GM19467 (cell line): ENCODE results near the gene XXYLT1.

ENCODE experiments used
- ATAC-seq: cut with Tn5 transposase; IDR thresholded peaks from one replicate; pipeline ENCODE4 v1.9.1; 2021; ENCODE audit warnings: mild to moderate bottlenecking, moderate library complexity; ENCODE audit not compliant: unreplicated experiment

XXYLT1 gene

GRCh38 chr3:195209847-195210265 lies 61.1 kb downstream of the XXYLT1 start:
- no peak for ATAC-seq

DNA sequence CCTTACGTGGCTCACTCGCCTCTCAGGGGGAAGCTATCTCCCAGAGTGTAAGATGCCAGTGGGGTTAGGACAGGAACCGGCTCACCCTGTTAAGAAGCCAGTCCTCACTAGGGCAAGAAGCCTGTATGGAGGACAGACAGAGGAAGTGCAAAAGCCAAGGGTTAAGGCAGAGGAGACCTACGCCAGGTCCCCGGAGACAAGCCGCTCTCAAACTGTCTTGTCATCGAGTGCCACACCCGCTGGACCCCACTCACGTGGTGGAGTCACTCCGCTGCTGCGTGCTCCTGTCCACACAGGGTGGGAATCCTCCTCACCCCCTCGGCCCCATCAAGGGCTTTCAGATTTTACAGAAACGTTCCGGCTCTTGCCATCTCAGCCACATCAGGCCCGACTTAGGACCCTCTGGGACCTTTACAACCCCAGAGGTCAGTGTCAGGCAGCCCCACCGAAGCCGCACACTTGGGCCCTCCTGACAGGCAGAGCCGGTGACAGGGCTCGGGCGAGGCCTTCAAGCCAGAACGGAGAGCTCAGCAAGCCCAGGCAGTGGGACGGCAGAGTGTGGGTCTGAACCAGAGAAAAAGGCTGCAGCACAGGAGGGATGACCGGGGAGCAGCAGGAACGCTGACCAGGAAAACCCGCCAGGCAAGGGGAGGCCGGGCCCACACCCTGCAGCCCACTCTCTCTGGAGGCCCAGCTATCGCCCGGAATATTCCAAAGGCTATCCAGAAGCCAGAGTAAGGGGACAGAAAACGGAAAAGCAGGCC lies 61.7 kb downstream of the XXYLT1 start:
- ATAC-seq: no peak

- no peak for ATAC-seq
Measured at GRCh38 chr3:195208631-195209030, 62.3 kb downstream of the XXYLT1 start.

DNA sequence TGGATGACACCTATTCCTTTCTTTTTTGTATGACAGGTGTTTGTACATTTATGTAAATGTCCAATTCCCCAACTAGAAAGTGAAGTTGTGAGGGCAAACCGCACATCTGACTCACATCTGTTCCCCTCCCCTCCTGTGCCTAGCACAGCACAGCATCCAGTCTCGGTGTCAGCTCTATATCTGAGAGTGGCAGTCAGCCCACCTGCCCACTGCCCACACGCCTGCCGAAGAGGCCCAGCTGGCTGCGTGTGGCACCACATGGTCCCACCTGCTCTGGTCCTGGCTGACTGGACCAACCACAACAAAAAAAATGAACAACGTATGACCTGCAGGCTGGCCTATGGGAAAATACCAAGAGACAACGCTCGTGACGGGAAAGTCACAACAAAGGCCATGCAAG lies 62.8 kb downstream of the XXYLT1 start:
- ATAC-seq: peak; percentile 64

DNA sequence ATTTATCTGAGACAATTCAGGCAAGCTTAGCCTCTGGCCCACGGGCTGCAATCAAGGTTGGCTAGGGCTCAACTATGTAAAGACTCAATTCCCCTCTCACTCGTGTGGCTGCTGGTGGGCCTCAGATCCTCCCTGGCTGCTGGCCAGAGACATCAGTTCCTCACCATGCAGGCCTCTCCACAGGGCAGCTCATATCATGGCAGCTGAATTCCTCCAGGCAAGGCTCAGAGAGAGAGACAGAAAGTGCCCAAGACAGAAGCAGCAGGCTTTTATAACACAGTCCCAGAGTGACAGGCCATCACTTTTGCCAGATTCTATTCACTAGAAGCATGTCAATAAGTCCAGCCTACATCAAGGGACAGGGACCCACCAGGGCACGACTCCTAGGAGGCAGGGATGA lies 63.2 kb downstream of the XXYLT1 start:
- ATAC-seq: no peak

- ATAC-seq: no peak
Measured at GRCh38 chr3:195207056-195207455, 63.9 kb downstream of the XXYLT1 start.

GRCh38 chr3:195204360-195205163 lies 66.4 kb downstream of the XXYLT1 start:
- ATAC-seq: no peak

- ATAC-seq: no peak
Measured at GRCh38 chr3:195203606-195204005, 67.4 kb downstream of the XXYLT1 start.

- no peak for ATAC-seq
Measured at GRCh38 chr3:195201295-195201694, 69.7 kb downstream of the XXYLT1 start.

DNA sequence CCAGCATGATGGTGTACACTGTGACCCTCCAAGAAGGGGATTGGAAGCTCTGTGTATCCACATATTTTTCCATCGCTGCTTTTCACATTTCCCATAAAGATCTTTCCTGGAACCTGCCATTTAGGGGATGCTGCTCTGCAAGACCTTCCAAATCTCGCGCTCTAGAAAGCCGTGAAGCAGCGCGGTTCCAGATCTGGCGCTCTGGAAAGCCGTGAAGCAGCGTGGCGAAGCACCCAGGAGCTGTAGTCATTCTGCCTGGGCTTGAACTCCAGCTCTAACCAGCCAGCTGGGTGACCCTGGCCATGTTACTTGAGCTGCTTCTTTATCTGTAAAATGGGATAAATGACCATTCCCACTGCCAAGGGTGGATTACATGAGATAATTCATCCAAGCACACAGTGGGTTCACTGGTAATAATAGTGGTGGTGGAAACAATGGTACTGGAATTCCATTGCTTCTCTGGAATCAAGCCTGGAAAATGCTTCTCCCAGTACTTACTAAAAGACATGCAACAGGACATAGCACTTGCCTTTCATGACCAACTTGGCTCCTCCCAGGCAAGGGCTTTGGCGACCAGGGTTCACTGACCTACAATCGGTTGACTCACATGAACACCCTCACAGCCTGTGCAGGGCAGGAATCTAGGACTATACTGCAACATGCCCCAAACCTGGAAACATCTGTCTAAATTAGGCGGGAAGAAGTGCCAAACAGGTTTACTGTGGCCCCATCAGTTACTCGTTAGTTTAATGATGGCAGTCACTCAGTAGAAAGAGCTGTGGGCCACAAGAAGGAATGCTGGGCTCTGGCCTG lies 70.7 kb downstream of the XXYLT1 start:
- no peak for ATAC-seq

DNA sequence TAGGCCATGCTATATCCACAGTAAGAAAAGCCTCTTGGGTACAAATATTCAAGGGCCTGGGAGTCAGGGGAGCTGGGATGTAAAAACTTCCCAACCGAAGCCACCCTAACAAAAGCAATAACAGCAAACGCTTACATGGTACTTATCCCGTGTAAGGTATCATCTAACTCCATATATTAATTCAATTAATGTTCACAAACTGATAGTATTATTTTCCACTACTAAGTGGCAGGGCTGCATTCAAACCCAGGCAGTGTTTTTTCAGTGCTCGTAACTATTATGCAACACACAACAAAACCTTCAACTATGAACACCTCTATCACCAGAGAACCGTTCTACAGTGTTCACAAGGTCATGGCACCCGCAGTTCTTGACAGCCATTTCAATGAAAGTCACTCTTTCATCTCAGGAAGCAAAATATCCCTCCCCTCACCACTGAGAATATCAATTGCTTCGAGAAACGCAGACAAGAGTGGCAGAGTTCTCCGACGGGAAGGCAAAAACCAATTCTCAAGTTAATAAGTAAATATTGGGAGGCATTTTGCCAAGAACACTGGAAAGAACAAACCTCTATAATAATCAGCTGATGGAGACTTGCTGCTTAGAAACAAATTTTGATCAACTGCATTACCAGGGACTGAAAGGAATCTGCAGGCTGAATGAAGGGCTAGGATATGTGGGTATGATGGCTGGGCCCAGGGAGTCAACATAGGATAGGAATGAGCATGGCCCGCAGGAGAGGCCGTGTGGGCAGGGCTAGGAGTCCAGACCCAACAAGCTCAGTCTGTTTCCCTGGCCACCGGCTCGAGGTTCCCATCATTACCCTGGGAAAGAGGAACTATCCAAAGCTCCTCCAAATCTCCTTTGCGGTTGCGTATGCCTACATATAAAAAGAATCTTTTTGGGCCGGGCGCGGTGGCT lies 72.3 kb downstream of the XXYLT1 start:
- no peak for ATAC-seq

DNA sequence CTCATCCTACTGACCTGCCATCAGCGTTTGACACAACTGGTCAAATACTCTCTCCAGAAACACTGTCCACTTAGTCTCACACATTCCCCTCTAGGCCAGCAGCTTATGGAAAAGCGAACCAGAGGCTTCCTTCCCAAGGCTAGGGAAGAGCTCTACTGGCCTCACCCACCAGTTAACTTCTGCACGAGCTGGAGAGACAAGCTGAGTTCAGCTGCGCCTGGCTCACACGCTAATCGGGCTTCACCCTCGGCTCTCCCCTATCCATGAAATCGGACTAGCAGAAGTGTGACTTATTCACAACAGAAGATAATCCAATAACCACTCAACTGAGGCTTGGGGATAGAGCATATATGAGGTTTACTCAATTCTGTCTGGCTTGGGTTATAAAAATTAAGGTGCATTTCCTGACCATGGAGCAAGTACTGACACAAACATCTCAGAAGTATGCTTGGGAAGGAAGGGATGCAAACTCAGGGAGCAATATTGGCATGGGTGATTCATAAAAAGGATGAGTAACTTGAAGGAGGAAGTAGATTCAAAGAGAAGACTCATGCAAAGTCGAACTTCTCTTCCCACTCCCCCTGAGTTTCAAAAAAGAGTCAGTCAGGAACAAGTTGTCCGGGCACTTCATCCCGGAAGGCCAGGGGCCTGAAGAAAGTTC lies 73.1 kb downstream of the XXYLT1 start:
- no peak for ATAC-seq

DNA sequence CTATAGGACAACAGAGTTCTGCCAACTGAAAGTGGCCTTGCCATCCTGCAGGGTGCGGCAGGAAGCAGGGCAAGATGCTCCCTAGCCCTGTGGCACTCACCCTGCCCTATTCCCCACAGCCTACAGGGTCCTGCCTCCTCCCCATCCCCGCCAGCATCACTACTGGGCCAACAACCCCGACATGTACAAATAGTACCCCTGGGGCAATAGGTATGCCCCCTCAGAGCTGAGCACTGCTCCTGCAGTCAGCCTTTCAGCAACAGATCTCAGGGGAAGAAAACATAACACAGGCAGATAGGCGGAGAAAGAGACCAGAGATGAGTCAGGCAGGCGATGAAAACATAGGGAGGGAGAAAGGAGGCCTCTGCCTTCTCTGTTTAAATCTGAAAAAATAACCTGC lies 74.7 kb downstream of the XXYLT1 start:
- ATAC-seq: no peak

DNA sequence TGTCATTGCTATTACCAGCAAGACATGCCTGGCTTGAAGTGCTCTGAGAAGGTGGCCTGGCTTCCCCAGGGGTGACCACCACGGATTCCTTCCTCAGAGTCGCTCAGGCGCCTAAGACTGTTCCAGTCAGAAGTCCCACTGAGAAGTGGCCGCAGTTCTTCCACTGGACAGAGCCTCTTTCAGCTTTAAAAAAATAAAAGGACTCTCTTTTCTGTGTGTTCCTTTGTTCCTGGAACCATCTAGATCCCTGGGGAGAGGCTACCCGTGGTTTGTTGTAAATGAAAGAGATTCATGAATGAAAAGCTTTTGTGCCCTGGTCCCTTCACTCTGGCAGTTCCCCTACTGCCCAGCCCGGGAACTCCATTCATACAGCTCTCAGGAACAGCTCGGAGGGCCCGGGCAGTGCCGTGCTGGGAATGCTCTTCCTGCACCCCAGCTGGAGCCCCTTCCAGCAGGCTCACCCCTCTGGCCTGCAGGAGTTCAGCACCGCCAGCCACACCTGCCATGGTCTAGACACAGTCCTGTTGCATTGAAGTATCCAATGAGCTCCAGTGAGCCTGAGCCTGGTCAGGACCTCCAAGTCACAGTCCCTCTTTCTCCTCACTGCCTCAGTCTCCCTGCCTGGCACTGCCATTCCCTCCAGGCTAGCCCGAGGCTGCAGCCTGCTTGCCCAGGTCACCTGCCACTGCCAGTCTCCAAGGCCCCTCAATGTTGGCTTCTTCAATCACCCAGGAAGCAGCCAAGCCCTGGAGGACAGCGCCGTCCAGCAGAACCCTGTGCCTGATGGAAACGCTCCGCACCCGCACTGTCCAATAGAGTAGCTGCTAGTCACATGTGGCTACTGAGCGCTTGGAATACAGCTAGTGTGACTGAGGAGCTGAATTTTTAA lies 75.4 kb downstream of the XXYLT1 start:
- no peak for ATAC-seq

- no peak for ATAC-seq
Measured at GRCh38 chr3:195194559-195195206, 76.3 kb downstream of the XXYLT1 start.

- ATAC-seq: no peak
Measured at GRCh38 chr3:195191580-195191979, 79.4 kb downstream of the XXYLT1 start.

DNA sequence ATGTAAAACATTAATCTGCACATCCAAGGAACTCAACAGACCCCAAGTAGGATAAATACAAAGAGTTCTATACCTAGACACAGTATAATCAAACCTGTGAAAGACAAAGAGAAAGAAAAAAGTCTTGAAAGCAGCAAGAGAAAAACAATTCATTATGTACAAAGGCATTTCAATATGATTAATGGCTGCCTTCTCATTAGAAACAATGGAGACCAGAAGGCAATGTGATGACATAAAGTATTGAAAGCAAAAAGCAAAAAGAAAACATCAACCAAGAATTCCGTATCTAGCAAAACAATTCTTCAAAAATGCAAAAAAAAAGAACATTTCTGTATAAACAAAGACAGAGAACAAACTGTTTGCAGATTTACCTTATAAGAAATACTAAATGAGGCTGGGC lies 81.1 kb downstream of the XXYLT1 start:
- no peak for ATAC-seq

DNA sequence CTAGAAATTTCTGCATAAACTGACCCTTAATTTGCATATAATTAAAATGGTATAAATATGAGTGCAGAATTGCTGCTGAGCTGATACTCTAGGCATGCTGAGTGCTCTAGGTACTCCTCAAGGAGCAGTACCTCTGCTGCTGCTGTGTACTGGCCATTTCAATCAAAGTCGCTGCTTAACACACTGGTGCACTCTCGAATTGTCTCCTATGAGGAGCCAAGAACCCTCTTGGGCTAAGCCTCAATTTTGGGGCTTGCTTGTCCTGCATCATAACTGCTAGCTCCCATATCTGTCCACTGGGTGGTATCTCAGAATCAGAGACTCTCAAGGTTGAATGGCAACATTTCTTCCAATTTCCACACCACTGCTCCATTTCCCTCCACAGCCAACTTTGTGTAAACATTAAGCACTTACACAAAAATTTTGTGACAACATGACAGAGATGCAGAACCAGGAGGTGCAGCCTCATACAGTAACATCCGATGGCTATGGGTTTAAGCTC lies 82.5 kb downstream of the XXYLT1 start:
- ATAC-seq: no peak
